ENCODE data around the gene ATP8A1. TPM values are rescaled to one million over a fixed set of nuclear protein-coding genes. Genes with fewer than 3 reads are reported as not detected.
A peak's percentile ranks its signal among the peaks of the same experiment; 100 is the strongest.
"Not testable (repeated sequence)": the region's sequence is repeated elsewhere in the genome, so short reads cannot be mapped to it uniquely, and the experiment has no call there.

The ATP8A1 gene
- total RNA-seq, 1 donor from 2014 or later, result 14.0 TPM

DNA sequence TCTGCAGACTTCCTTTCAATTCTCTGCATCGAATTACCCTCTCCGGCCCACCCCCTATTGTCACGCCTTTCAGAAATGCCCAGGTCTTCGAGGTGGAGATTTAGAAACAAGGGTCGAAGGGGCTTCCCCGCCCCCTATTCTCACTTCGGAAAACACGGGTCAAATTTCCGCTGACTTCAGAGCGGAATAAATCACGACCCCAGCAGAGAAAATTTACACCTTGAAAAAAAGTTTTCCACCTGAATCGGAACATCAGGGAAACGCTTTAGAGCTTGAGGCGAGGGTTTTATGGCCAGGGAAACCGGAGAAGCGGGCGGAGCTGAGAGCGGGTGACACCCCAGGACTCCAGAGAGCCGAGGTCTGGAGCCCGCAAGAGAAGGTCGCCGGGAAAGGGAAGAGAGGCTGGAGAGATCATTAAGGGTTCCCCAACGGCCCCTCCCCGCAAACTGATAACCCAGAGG is 258.0 kb downstream of the ATP8A1 start:
- ATAC-seq, result peak; percentile 44
- peak; percentile 34 for DNase-seq
- intact Hi-C loops (cut with micrococcal nuclease), result no loop called here

DNA sequence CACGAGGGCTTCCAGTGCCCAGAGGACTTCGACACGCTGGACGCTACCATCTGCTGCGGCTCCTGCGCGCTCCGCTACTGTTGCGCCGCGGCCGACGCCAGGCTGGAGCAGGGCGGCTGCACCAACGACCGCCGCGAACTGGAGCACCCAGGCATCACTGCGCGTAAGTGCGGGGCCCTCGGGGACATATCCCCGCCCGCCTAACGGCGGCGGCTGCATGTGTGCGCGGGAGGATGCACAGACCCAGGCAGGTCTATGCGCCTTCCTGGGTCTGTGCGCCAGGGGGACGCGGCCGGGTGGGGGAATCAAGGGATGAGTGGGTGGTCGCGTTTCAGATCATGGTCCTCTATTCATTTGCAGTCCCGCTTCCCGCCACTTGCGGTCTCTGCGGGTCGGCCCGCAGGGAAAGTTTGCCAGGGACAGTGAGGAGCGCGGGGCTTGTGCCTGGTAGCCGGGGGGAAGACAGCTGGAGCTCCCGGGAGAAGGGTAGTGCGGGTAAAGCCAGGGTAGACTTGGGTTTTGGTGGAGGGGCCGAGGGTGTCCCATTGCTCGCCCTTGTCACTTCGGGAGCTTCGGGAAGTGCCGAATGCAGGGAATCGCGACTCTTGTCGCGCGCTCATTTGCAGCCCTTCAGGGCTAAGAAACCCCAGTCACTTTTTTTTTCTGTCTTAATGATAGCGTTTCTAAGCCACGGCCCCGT is 258.6 kb downstream of the ATP8A1 start:
- DNase-seq (no peak), ATAC-seq (peak; percentile 66)
- intact Hi-C loops (cut with micrococcal nuclease), result no loop called here

DNA sequence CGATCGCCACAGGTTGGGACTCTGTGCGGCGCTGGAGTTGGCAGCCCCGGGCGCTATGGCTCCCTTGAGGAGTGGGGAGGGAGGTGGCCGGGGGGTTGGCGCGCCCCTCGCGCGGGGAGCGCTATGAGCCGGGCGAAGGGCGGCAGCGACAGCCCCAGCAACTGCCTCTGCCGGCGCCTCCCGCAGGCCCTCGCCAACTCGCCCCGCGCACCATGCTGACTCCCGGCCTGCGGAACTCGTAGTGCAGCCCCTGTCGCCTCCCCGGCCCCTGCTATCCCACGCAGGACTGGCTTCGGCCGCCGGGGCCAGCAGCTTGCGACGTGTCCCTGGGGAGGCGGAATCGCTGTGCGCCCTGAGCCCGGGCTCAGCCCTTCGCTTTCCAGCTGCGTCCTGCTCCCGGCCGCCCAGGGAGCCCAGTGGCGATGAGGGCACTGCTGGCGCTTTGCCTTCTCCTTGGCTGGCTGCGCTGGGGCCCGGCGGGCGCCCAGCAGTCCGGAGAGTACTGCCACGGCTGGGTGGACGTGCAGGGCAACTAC is 259.2 kb downstream of the ATP8A1 start:
- intact Hi-C loops (cut with micrococcal nuclease), result no loop called here
- ATAC-seq, result peak; percentile 66
- peak; percentile 56 for DNase-seq

DNA sequence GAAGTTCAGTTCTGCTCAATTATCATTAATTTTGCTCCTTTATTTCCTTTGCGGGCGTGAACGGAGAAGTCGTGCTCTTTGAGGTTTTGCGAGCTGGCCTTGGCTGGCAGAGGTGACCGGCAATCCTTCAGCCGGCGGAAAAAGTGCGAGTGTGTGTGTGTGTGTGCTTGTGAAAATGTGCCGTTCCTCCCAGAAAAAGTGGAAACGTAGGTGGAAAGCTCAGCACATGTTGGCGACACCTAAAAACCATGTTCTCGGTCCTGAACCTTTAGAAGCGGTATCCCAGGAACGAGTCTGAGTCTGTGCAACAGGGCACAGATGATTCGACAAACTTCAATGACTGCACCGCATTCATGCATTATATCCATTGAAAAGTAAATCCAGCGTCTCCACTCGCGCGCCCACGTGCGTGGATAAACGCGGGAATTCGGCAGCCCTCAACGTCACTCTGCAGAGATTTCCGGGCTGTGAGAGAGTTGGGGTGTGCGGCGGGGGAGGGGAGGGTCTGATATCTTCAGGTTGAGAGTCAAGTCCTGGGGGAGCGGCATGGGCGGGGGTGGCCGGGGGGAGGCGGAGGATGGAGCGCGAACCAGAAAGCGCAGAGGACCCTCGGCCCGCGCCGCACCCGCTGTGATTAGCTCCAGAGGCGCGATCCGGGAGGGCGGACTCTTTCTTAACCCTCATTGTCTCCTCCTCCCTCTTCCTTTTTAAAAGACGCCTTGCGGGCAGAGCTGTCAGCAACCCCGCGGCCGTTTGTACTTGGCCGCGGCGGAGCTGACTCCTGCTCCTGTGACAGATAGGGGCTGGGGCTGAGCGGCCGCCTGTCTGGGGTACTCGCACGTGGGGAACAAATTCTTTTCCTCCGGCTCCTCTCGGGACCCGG is 259.9 kb downstream of the ATP8A1 start, which contains the start of gene SHISA3:
SHISA3 (plus strand) TSS at position 737 of the 883 bp plus-strand sequence. CDS start 569 bp downstream, outside the sequence.
- peak; percentile 65 for DNase-seq
- intact Hi-C loops (cut with micrococcal nuclease), result no loop called here

DNA sequence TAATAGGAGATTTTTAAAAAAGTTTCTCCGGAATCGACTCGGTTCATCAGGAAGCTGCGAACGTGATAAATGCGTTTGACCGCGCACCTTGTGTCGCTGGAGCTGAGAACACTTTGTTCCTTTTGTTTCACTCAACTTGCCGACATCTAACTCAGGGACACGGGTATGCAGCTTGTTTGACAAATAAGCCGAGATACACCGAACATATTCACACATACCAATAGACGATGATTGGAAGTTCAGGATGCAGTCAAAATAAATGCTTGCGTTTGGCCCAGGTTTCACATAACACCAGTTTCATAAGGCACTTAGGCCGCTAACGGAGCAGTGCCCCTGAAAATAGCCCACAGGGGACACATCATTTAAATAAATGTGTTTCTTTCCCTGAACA is 260.5 kb downstream of the ATP8A1 start:
- ATAC-seq (no peak), DNase-seq (no peak)
- intact Hi-C loops (cut with micrococcal nuclease), result no loop called here

More for the DNA sequence above, 259.9 kb downstream of the ATP8A1 start, which contains the start of gene SHISA3:
- peak; percentile 70 for ATAC-seq

DNA sequence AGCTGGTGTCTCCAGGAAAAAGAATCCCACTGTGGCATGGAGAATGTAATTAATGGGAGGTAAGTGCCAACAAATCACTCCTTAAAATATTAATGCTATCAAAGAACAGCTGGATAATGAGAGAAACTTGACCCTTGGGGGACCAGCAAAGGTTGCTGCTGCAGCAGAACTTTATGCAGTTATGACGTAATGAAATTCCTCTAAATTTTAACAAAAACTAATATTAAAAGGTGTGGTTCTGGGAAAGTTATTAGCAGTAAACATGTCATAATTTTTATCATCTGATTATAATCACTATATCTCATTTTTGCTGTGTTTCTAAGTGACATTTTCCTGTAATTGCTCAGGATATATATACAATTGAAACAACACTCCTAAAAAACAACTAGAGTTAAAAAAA is 261.3 kb downstream of the ATP8A1 start:
- ATAC-seq (no peak), DNase-seq (no peak)
- intact Hi-C loops (cut with micrococcal nuclease), result no loop called here

DNA sequence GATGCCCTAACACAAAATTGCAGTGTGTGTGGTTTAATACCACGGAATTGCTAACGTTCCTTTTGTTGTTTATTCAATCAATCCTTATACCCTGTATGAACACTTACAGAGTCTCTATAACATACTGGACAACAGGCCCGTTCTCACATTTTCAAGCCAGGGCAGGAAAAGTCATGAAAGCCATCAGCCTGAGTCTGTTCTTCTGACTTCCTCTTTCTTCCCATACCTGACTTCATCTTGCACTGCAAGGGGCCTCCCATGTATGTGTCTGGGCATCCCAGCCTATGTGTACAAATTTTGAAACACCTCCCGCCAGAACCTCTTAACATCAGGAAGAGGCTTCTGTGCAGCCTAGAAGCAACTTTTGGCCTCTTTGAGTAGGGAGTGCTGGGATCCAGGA is 264.5 kb downstream of the ATP8A1 start:
- intact Hi-C loops (cut with micrococcal nuclease), result no loop called here
- DNase-seq (no peak), ATAC-seq (no peak)

DNA sequence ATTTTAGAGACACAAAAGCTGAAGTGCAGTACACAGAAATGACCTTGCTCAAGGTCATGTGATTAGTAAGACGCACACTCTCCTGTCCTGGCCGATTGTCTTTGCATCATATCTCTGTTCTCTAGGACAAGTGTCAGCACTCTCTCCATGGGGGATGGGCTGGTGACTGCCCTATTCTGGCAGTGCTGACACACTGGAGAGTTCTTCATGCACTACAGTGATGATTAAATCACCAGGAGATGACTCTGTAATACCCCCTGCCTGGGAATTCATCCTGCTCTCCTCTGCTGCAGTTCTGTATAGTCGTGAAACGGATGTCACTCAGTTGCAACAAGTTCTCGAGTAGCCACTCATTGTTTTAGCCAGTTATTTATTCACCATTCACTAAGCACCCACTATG is 264.9 kb downstream of the ATP8A1 start:
- intact Hi-C loops (cut with micrococcal nuclease), result no loop called here
- peak; percentile 61 for DNase-seq
- ATAC-seq, result peak; percentile 99

DNA sequence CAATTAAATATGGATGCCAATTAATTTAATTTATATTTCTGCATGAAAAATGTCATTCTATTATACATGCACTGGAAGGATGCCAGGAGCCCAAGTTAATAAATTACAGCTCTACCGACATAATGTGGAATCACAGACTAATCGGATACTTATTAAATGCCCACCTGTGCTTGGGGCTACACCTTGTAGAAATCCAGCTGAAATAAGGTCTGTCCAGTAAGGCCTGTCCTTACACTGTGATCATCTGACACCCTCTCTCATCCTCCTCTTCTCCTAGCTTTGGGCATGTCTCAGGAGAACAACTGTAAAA is 265.6 kb downstream of the ATP8A1 start:
- ATAC-seq (no peak), DNase-seq (no peak)
- intact Hi-C loops (cut with micrococcal nuclease), result no loop called here

DNA sequence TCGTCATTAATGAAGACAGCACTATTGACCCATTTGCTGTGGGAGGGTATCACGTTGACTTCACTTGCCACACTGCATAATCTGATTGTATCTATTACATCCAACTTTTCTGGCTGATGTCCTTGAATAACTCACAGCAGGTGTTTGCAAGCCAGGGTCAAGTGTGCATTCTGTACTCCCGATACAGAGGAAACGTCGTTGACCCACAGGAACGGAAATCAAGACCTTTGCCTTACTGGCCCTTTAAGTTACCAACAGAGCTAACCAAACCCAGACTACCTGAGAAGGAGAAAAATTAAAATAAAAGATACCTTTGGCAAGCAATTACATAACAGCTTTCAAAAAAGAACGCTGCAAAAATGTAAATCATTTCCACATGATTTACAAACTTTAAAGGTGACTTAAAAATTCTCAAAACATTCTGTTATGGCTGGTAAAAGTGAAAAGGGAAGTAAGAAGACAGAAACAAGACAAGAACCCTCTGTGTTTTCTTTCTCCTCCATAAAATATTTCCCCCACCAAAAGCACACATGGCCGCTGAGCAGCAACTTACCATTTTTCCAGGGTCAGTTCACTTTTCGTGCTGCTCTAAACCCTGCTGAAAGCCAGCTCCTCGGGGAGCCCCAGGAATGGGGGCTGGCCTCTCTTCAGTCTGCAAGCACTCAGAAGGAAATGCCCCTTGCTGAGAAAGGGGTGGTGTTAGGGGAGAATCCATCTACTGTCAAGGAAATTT is 266.1 kb downstream of the ATP8A1 start:
- intact Hi-C loops (cut with micrococcal nuclease), result no loop called here
- ATAC-seq (no peak), DNase-seq (no peak)

DNA sequence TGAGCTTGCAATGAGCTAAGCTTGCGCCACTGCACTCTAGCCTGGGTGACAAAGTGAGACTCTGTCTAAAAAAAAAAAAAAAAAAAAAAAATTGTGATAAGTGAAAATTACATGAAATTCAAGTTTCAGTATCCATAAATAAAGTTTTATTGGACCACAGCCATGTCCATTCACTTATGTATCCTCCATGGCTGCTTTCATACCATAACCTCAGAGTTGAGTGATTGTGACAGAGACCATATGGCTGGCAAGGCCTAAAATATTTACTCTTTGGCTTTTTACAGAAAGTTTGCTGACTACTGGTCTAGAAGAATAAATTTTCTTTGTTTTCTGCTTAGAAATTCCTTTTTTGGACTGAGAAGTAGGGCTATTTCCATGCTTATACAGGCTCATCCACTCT is 271.4 kb downstream of the ATP8A1 start:
- intact Hi-C loops (cut with micrococcal nuclease), result no loop called here
- DNase-seq, result no peak
- ATAC-seq, result no peak

DNA sequence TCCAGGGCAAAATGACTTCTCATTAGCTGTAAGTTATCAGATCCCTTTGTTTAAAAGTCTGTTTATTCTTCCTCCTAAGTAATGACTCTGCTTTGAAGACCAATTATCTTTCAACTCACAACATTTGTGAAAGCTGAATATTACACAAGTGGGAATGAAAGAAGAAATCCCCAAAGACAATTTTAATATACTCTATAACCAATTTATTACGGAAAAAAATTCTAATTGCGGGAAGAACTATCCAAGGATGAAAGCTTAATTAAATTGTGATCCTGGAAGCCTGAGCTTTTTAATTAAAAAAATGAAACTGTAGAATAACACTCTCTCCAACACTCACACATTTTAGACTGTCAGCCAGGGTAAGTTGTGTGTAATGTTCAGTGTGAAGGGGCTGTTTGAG is 275.2 kb downstream of the ATP8A1 start:
- intact Hi-C loops (cut with micrococcal nuclease), result no loop called here
- ATAC-seq (no peak), DNase-seq (no peak)

DNA sequence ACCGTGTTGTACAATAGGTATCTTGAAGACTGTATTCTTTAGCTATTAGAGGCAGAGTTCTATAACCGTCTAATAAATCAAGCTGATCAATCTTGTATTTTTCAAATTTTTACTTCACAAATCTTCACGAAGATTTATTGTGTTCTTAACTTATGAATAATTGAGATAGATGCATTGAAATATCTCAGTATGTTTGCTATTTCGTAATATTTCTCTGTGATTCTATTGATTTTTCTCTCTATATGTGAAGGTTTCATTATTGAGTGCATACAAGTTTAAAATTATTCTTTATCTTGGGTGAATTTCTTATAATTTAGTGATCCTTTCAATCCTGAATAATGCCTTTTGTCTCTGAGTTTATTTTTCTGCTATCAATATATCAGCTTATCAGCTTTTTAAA is 279.4 kb downstream of the ATP8A1 start:
- DNase-seq, result no peak
- ATAC-seq, result no peak
- intact Hi-C loops (cut with micrococcal nuclease), result no loop called here

DNA sequence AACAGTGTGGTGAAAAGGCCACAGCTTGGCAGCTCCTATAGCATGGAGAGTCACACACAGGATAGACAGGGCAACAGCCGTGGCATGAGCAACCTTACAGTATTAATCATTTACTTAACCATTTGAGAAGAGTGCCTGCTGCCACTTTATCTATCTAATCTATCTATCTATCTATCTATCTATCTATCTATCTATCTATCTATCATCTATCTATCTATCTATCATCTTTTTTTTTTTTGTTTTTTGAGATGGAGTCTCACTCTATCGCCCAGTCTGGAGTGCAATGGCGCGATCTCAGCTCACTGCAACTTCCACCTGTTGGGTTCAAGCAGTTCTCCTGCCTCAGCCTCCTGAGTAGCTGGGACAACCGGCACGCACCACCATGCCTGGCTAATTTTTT is 284.6 kb downstream of the ATP8A1 start:
- not testable (repeated sequence) for DNase-seq, ATAC-seq
- intact Hi-C loops (cut with micrococcal nuclease), result loop anchor here (5.0 kb wide), 1 partner anchor 145 kb away; no protein-coding TSS in a partner anchor

DNA sequence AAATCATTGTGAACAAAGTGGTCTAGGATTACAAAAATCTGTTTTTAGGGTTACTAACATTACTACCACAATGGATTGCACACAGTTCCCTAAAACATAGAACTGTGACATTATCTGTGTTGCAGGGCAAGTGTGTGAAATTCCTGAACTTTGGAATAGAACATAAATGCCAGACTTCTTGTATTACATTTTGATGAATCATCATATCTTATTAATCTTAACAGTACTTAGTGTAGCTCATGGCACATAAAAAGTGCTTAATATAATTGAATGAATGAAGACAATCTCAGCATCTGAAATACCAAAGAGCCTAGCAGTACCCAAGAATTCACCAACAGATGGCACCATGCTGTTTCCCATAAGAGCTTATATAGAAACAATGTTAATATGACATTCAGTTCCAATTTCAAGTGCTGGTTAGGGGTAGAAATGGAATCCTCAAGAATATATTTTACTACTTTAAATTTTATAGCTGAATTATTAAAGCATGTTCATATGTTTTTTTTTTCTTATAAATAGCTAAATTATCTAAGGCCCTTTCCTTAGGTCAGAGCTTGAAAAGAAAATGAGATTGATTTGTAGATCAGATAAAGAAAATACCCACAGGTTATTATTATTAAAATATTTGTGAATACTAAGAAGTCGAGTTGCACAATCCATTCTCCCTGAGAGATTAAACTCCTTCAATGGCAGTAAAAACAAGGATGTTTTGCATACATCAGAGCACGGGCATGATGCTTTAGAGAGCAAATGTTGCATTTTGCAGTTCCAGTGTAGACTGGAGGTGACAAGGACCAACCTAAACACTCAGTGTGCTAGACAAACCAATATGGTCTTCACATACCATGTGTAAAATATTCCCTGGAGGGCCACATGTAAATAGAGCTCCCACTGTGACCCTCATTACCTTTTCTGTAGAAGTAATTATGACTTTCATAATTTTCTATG is 285.3 kb downstream of the ATP8A1 start:
- ATAC-seq (peak; percentile 69), DNase-seq (no peak)
- intact Hi-C loops (cut with micrococcal nuclease), result loop anchor here (5.0 kb wide), 1 partner anchor 146 kb away; no protein-coding TSS in a partner anchor

DNA sequence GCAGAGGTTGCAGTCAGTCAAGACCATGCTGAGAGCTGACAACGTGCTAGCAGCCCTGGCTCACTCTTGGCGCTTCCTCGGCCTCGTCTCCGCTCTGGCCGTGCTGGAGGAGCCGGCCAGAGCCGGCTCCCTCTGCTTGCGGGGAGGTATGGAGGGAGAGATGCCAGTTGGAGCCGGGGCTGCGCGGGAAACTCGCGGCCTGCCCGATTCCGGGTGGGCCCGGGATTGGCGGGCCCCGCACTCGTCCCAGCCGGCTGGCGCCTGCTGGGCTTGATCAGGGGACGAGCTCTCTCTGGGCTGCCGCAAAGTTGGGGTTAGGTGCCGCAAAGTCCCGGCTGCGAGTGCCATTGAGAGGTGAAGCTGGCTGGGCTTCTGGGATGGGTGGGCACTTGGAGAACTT is 287.4 kb downstream of the ATP8A1 start:
- intact Hi-C loops (cut with micrococcal nuclease), result no loop called here
- no peak for DNase-seq
- ATAC-seq, result no peak

DNA sequence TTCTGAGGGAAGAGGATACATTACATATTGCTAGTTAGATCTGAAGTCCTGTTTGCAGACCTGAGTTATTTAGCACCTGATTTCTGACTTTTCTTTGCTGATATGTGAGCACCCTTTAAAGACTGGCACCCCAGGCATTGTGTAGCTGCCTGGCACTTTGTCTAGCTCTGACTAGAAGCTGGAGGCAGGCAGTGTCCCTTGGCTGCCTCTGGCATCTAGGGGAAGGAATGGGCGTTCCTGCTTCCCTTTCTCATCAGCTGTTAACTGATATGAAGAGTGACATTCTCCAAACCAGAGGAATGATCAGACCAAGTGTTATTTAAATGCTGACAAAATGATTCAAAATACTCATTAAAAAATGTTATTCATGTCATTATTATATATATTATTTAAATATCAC is 289.9 kb downstream of the ATP8A1 start:
- DNase-seq (no peak), ATAC-seq (no peak)
- intact Hi-C loops (cut with micrococcal nuclease), result no loop called here

DNA sequence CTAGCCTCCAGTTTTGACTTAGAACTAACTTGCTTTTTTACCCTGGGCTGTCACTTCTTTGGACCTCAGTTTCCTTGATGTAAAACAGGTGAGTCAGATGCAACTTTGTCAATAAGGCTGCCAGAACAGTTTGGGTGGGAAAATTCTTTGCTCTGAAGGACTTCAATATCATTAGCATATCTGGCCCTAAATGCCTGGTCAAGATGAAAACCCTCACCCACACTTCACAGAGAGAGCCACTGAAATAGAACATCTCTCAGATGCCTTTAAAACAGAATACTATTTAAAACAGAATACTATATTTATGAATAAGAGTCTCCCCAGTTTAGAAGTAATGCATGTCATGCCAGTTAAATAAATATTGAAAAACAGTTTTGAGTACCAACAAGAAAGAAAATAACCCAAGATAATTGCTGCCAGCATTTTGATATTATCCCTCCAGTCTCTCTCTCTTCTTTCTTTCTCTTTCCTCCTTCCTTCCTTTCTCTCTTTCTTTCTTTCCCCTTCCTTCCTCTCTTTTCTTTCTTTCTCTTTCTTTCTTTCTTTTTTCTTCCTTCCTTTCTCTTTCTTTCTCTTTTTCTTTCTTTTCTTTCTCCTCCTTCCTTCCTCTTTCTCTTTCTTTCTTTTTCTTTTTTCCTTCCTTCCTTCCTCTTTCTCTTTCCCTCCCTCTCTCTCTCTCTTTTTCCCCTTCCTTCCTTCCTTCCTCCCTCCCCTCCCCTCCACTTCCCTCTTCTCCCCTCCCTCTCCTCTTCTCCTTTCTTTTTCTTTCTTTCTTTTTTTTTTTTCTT is 292.4 kb downstream of the ATP8A1 start:
- DNase-seq (no peak), ATAC-seq (no peak)
- intact Hi-C loops (cut with micrococcal nuclease), result no loop called here
